GM21526 (cell line): ENCODE measurements around the gene ZBTB18.
"Not testable (repeated sequence)": the region's sequence is repeated elsewhere in the genome, so short reads cannot be mapped to it uniquely, and the experiment has no call there.

Experiments used
- ATAC-seq: cut with Tn5 transposase; IDR thresholded peaks from one replicate; pipeline ENCODE4 v1.9.1; 2021; ENCODE audit warnings: moderate library complexity; ENCODE audit not compliant: unreplicated experiment, low FRiP score

The ZBTB18 gene

GRCh38 chr1:244050835-244051444 is at the start of gene ZBTB18:
TSS of gene ZBTB18 (plus strand) at chr1:244051283. CDS start at chr1:244051432, 149 bp downstream.
- no peak for ATAC-seq

- ATAC-seq: no peak
Observed at GRCh38 chr1:244002721-244003120, 48.4 kb upstream of the ZBTB18 start.

- no peak for ATAC-seq
Observed at GRCh38 chr1:244005455-244005854, 45.6 kb upstream of the ZBTB18 start.

- no peak for ATAC-seq
Observed at GRCh38 chr1:244006381-244006901, 44.6 kb upstream of the ZBTB18 start.

GRCh38 chr1:244006961-244007360 is 44.1 kb upstream of the ZBTB18 start:
- no peak for ATAC-seq

GRCh38 chr1:244010191-244010590 is 40.9 kb upstream of the ZBTB18 start:
- no peak for ATAC-seq

- ATAC-seq: no peak
Observed at GRCh38 chr1:244010703-244011123, 40.4 kb upstream of the ZBTB18 start.

GRCh38 chr1:244011271-244011670 is 39.8 kb upstream of the ZBTB18 start:
- no peak for ATAC-seq

- ATAC-seq: no peak
Observed at GRCh38 chr1:244011786-244012185, 39.3 kb upstream of the ZBTB18 start.

- no peak for ATAC-seq
Observed at GRCh38 chr1:244012202-244012601, 38.9 kb upstream of the ZBTB18 start.

GRCh38 chr1:244013100-244013499 is 38.0 kb upstream of the ZBTB18 start:
- no peak for ATAC-seq

- not testable (repeated sequence) for ATAC-seq
Observed at GRCh38 chr1:244014862-244015261, 36.2 kb upstream of the ZBTB18 start.

GRCh38 chr1:244019982-244020485 is 31.0 kb upstream of the ZBTB18 start:
- ATAC-seq: no peak

- no peak for ATAC-seq
Observed at GRCh38 chr1:244021427-244021826, 29.7 kb upstream of the ZBTB18 start.

GRCh38 chr1:244022311-244022710 is 28.8 kb upstream of the ZBTB18 start:
- ATAC-seq: no peak

GRCh38 chr1:244022864-244023440 is 28.1 kb upstream of the ZBTB18 start:
- ATAC-seq: no peak

- ATAC-seq: no peak
Observed at GRCh38 chr1:244027491-244028145, 23.5 kb upstream of the ZBTB18 start.

- ATAC-seq: no peak
Observed at GRCh38 chr1:244028701-244029100, 22.4 kb upstream of the ZBTB18 start.

- ATAC-seq: no peak
Observed at GRCh38 chr1:244029124-244029523, 22.0 kb upstream of the ZBTB18 start.

GRCh38 chr1:244030481-244031040 is 20.5 kb upstream of the ZBTB18 start:
- ATAC-seq: no peak

- ATAC-seq: no peak
Observed at GRCh38 chr1:244035358-244035757, 15.7 kb upstream of the ZBTB18 start.
